Kidney glomerular epithelial cell (primary cell): ENCODE measurements around the gene RRAGC.
"Not testable (repeated sequence)": the region's sequence is repeated elsewhere in the genome, so short reads cannot be mapped to it uniquely, and the experiment has no call there.

Experiments
- DNase-seq: peaks from one replicate; lab custom pipeline; 2025; lab: John Stamatoyannopoulos, UW

RRAGC gene

DNA sequence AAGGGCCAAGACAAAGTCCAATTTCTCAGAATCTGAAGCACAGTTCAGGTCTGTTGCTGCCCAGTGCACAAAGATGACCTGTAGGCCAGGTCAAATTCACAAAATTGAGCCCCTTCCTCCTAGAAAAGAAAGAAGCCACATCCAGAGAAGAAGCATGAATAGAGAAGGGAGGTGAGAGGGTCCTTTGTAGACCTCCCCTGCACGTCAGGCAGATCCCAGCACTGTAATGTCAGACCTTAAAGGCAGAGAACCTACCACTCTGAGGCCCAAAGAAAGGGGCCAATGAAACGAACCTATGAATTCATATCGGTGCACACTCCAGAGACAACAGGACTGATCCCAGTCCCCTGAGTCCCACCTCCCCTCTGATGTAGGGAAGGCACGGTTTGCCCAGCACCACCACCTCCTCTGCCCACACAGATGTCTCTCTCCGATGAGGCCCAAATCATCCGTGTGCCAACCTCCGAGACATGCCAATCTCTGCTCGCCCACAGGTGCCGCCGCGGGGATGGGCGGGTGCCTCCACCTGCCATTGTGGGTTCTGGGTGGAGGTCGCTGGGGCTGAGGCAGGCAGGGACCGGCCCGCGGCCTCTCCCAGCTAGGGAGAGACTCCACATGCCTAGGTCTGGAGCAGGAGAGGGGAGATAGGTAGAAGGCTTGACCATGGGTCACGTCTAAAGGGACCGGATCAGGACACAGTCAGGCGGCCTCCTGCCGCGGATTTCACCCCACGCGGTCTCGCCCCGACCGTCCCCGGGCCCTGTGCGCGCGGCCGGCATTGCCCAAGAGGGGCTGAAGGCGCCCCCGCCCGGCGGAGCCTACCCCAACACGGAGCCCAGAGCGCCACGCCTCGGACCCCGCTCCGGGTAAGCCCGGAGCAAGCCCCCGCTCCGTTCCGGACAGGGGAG is 42.1 kb downstream of the RRAGC start:
- no peak for DNase-seq

DNA sequence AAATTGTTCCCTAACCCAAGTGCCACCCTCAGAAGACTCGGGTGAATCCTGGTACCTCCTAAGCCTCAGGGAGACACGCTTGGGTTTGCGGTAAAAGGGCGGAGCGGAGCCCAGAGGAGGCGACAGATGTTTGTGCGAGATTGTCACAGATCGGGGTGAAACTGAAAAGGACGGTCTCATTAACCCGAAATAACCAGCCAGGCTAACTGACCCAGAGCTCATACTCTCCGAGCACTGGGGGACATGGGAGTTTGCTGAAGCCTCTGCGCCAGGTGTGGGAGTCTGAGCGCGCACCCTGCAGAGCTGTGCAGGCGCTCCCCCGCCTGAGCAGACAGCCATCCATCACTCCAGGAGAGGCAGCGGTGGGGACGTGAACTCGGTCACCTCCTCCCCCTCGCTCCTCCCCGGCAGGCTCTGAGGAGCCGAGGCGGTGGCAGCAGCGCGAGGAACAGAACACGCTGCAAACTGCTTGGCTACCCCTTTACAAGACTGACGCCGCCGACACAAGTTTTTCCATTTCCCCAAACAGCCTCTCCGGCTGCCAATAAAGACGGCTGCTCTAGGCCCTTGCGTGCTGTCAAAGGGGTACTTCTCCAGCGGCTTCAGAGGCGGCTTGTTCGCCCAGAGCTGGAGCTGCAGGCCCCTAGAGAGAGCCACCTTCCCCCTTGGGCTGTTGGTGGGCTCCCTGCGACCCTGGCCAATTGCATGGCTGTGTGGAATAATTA is 43.5 kb downstream of the RRAGC start:
- DNase-seq: peak; percentile 27

DNA sequence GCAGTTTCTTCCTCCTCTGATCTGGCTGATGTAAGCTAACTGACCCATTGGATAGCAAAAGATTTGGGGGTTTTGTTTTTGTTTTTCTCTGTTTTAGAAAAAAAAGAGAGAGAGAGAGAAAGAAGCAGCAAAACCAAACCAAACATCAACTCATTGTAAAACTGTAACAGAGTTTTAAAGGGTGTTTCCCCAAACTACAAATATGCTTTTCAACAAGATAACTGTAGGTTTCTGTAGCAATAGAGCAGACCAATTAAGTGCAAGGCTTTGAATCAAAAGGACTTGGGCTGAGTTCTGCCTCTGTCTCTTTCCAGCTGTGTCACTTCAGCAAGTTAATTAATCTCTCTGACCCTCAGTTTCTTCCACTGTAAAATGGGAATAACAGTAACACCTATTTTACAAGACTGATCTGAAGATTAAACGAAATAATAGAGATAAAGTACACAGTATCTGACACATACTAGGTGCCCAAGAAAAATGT is 44.5 kb downstream of the RRAGC start:
- no peak for DNase-seq

DNA sequence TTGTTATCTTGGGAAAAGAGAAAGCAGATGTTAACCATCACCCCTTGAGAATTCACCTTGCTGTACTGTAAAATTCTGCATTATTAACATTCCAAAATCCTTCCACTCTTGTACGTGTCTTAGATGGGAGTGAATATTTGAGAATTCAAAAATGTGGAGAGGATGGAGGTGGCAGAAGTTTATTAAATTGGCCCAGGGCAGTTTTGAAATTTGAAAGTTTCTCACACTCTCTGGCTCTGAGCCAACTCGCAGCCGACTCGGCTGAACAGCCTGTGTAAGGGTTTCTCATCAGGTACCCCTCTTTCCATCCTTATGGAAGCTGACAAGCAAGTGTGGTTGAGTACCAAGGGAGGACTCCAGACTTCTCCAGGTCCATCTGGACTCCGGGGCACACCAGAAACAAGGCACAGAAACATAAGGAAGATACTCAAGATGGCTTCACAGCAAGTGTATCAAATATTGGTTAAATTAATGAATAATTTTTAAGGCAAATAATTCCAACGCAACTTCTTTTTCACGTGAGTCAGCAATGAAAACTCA is 45.1 kb downstream of the RRAGC start:
- DNase-seq: no peak

DNA sequence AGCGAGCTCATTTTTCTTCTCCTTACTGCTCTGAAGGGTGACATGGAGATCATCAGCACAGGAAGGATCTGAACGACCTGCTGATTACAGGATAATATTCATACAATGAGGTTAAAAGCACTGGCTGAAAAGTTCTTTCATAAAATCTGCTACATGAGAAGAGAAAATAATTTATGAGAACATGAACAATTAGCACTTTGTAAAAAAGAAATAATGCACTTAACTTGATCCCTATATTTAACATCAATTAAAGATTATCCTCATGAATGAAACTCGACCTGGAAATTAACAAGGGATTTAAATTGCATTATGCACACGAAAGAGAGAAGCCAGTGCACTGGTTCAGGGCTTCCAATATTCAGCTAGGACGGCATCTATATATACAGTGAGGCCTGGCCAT is 46.6 kb downstream of the RRAGC start:
- no peak for DNase-seq

DNA sequence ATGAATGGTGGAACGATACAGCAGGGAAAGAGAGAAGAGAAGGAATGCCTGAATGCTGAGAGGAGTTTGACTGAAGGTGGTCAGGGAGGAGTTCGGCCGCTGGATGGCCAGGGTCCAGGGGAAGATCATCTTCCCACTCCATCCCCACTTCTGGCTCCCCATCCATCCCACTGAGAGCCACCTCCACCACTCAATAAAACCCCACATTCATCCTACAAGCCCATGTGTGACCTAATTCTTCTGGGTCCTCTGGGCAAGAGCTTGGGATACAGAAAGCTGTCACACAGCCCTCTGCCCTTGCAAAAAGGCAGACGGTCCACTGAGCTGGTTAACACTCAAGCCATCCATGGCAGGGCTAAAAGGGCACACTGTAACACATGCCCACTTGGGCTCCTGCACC is 48.1 kb downstream of the RRAGC start:
- not testable (repeated sequence) for DNase-seq

DNA sequence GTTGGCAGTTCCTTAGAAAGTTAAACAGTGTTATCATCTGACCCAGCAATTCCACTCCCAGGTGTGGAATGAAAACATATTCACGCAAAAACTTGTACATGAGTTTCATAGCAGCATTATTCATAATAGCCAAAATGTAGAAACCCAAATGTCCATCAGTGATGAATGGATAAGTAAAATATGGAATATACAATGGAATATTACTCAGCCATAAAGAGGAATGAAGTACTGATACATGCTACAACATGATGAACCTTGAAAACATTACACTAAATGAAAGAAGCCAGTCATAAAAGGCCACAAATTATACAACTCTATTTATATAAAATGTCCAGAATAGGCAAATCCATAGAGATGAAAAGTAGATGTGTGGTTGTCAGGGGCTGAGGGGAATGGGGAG is 53.5 kb downstream of the RRAGC start:
- DNase-seq: no peak

DNA sequence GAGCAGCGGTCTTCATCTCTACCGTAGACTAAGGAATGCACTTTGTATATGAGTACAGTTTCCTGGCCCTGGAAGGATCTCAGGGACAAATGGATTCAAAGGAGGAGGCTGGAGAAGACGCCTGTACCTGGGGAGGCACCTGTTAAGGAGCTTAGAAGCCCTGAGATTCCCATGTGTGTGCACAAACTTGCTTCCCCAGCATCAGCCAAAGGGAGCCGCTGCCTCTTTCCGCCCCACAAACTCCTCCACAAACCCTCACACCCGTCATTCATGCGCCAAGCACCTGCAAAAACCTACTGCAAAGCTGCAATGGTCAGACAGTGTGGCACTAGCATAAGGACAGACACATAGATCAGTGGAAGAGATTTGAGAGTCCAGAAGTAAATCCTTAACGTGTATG is 54.5 kb downstream of the RRAGC start:
- DNase-seq: no peak

DNA sequence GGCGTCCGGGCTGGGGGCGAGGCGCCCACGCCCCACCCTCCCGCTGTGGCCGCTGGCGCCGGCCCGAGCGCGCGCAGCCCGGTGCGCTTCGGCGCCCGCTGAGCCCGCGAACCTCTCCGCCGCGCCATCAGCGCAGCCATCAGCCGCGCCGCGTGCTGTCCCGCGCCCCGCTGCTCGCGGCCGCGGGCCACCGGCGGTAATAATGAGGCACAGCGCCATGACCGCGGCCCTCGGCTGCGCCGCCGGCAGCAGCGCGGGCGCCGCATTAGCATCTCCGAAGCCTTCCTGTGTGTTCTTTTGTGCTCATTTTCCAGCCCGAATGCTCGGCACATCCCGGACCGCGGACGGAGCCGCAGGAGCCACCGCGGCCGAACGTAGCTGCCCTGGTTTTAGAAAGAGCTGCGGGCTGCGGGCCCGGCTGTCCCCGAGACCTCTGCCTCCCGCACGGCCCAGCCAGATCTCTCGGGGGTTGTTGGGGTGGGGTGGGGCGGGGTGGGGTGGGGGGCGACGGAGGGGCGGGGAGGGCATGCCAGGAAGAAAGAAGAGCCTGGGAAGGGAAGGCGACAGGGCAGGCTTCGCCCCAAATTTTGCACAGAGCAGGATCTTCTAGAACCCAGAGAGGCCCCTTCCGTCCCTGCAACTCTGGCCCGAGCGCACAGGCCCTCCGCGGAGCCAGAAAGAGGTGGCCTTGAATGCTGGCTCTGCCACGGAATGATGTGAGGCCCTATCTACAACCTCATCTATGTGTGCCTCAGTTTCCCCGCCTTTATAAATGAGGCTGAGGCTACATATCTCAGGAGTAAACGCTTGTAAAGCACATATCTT is 55.3 kb downstream of the RRAGC start:
- DNase-seq: no peak

DNA sequence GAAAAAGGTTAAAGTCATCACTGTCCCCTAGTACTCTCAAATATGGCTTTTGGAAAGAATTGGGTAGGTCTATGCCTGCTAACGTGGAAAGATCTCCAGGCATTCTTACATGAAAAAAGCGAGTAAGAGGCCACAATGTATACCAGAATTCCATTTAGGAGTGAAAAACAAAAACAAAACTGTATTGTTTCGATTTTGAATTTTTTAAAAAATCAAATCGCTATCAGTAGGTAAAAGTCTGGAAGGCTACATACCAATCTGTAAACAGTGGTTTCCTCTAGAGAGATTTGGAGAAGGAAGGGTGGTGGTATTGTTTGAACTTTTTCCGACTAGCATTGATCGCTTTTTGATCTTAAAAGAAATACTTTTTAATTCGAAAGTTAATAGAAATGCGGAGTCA is 55.9 kb downstream of the RRAGC start:
- no peak for DNase-seq

DNA sequence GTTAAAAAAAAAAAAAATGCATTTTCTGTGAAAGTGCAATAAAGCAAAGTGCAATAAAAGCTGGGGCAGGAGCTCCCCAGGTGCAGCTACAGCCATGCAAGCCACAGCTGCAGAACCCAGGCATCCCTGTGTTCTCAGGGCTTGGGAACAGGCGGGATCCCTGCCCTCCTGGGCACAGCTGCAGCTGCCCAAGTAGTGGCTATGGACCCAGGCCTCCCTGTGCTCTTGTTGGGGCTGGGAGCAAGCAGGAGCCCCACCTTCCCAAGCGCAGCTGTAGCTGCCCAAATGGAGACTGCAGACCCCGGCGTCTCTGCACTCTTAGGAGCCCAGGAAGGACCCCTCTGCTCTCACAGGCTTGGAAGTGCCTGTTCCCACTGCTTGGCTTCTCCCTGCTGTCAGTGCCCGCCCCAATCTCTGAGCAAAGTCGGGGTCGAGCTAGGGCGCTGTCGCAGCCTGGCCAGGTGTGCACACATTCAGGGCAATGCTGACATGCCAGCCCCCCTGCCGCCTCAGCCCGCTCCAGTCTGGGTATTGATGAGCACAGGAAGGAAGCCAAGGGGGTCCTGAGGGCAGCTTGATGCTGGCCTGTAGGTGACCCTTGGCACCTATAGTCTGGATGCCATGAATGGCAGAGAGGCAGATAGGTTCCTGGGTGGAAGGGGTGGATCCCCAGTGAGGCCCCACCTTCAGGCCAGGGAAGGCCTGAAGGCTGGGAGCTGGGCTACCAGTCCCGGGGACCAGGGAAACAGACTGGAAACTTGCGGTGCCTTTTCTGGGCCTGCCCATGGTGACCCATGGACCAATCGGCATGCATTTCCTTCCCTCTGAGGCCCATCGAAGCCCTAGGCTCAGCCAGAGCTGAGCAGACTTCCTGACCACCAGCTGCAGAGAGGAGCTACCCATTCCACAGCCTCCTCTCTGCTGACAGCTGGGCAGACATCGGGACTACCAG is 58.6 kb downstream of the RRAGC start:
- DNase-seq: no peak

DNA sequence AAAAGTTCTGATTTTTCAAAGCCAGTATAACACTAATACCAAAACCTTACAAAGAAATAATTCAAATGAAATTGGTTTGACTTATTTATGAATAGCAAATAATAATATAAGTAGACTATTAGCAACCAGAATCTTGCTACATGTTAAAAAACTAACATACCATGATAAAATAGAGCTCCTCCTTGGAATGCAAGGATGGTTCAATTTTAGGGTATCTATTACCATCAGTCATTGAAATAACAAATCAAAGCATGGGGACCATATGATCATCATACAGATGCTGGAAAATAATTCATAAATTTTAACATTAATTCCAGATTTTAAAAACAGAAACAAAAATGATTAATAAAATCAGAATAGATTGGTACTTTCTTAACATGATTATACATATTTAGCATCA is 66.3 kb downstream of the RRAGC start:
- DNase-seq: no peak

DNA sequence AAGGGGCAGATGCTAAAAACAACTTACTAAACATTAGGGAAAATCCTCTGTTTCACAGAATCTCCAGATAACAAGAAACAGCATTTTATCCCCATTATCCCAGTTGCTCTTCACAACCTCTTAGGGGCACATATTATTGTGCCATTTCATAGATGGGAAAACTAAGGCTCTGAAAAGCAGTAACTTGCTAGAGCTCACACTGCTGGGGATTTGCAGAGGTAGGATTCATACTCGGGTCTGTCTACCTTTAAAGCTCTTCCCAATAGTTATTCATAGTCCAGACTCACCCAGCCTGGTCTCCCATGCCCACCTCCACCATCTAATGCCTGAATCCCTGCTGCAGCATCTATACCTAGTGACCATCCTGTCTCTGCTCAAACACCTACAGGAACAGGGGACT is 67.7 kb downstream of the RRAGC start:
- DNase-seq: no peak

DNA sequence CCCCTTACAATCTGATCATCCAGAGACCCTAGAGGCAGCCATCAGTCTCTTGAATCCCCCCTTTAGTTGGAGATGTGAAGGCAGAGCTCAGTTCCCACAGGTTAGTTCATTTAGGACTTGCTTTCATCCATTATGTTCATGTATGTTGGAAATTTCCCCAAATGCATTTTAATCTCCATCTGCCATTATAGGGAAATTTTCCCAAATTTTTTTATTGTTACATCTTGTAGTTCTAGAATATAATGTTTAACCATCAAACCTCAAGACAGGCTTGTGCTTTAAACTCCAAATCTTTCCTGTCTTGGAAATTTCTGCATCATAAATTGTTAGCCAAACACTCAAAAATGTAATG is 68.4 kb downstream of the RRAGC start:
- DNase-seq: no peak

DNA sequence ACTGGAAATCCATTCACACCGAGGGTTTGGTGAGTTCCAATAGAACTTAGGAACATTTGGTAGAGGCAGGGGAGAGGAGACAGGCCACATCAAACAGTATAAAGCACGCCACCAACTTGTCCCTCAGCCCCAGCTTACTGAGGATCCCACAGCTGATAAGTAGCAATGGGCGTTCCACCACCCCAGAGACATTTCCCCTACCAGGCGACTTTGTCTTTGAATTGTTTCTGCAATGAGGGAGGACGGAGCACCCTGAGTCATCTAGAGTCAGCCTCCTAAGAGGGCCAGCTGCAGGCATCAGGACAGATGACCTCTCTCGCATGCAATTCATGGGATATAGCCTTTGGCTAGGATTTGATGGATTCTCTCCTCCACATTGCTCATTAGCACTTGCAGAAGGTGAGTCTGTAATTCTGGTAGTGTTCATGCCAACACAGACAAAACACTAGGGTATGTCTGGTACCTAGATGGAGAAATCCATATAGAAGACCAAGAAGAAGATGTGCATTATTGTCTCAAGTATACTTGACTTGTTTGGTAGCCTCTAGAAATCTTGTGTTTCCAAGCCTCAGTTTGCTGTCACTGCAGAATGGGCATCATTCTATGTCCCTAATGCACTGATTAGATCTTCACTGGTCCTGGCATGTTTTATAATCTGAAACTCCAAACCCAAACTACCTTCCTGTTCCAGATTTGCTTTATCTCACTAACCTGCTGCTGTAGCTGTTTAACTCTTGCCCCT is 69.0 kb downstream of the RRAGC start:
- no peak for DNase-seq

DNA sequence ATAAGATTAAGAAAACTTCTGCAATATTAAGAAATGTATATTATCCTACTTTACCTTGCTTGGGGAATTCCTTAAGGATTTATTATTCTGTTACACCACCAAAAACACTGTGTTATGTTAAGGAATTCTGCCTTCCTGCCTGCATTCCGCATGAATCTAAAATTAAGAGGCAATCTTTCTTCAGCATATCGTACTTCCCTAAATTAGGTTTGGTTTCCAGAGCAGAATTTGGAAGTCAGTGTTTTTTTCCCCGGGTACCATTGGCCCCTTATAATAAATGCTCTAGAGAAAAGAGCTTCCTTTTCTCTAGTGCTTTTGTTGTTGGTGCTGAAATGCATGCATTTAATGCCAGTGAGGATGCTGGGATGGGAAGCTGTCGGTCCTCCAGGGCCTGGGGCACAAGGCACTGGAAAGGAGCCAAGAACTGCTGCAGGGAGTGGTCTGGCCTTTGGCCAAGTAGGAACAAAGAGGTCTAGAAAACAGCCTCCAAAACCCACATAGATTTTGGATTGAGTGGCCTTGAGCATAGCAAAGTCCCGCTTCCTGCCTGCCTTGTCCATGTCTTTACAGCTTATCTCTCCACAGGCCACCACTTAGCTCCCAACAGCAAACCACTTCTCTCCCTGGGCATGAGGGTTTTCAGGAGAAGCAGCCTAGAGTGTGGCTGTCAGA is 69.9 kb downstream of the RRAGC start:
- no peak for DNase-seq

DNA sequence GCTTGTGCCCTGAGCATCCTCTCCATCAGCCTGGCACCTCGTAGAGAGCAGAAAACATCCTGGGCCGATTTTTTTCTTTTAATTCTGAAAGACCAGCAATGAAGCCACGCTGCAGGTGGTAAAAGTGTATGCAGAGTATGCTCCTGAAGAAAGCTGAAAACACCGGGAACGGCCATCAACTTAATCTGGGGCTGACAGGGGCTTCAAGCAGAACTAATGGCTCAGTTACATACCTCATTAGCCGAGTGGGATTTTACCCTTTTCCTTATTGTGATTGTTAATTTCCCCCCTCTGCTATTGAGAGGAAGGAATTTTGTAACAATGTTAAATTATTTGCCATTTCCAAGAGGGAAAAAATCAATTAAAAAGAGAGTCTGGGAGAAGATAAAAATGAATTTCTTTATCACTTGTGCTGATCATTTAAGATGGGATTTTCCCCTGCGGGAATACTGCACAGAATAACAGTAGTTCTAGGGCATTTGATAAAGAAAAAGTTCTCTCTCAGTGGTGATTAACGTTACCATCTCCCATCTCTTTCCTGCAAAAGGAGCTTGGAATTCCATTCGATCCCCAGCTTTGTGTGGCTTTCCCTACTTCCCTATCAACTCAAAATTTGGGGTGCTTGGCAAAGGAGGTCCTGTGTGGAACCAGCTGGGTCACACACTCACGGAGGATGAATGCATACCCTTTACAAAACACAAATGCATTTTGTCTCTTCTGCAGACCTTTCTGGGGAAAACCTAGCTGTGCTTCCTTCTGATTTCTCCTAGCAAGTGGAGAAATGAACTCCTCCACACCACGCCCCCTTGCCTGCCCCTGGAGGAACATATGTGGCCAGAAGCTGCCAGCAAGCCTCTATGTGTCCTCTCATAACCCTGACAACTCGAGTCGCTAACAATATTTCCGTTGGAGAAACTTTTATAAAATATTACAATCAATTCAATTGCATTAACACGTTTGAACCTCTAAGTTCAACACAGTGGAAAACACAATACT is 70.9 kb downstream of the RRAGC start:
- no peak for DNase-seq
